HG02642 (cell line): ENCODE data around the gene CCT2.
"Not testable (repeated sequence)": the region's sequence is repeated elsewhere in the genome, so short reads cannot be mapped to it uniquely, and the experiment has no call there.

Source experiments
- ATAC-seq: cut with Tn5 transposase; IDR thresholded peaks from one replicate; pipeline ENCODE4 v1.9.1; 2021; ENCODE audit warnings: mild to moderate bottlenecking; ENCODE audit not compliant: unreplicated experiment, poor library complexity

CCT2 gene

DNA sequence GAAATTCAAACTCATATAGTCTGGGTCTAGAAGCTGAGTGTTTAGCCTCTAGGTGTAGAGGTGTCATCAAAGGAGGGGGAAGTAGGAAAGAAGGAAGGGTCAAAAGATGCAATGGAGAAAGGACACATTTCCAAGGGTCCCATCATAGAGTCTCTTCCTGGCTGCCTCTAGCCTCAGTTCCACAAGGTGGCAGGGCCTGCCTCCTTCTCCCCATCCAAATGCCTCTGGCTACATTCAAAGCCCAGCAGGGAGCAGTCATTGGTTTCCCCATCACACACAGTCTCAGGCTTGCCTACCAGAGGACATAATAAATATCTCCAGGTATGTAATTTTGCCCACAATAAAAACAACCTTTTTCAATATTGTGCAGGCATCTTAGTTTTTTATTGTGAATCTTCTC is 2.1 kb upstream of the CCT2 start:
- no peak for ATAC-seq

DNA sequence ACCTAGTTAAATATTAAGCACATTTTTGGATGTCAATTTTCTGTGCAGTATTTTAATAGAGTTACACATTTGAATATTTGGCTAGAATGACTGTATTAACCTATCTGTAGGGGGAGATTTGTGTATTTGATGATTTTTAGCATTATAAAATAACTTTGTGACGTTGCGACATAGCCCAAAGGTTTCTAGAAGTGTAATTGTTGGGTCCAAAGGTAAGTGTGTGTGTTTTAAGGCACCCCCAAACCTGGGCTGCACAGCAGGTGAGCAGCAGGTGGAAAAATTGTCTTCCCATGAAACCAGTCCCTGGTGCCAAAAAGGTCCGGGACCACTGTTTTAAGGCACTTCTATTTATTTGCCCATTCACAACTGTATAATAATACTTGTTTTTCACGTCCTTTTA is 3.3 kb downstream of the CCT2 start:
- no peak for ATAC-seq

DNA sequence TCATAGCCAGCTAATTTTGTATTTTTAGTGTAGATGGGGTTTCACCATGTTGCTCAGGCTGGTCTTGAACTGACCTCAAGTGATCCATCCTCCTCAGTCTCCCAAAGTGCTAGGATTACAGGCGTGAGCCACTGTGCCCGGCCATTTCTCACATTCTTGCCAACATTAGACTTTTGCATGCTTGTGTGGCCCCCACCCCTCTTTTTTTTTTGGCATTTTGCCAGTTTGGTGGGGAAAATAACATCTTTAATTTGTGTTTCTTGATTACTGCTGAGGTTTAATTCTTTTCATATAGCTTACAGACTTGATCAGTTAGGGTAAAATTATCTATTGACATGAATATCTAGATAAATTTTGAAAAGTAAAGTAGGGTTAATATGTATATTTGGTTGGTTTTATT is 3.8 kb downstream of the CCT2 start:
- ATAC-seq: no peak

DNA sequence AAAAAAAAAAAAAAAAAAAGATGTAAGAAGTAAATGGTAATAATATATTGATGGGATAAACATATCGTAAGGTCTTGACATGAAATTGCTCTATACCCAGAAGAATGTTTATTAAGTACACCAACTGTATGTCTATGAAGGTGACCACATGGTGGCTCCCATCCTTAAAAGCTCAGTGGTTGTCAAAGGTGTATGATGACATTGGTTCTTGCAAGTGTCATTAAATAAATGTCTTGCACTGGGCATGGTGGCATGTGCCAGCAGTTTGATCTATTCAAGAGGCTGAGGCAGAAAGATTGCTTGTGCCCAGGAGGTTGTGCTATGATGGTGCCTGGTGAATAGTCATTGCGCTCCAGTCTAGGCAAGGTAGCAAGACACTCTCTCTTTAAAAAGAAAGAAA is 10.4 kb downstream of the CCT2 start:
- ATAC-seq: no peak

DNA sequence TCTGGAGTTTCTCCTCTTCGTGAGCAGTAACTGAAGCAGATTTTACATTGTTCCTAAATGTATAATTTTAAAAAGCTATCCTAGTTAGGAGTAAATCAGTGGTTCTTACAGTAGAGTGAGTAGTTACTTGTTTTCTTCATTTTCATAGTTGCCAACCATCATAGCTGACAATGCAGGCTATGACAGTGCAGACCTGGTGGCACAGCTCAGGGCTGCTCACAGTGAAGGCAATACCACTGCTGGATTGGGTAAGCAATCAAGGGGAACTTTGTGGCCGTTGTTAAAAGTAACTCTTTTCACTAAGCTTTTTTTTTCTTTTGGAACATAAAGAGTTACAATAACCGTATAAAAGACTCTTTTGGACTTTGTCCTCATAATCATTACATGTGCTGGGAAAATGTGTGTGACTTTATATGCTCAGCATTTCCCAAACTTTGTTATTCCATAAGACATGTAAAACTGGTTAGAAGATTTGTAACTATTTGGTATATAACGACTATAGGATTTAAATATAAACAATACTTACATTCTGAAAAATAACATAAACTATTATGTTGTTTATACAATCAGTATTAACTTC is 13.0 kb downstream of the CCT2 start:
- ATAC-seq: no peak

DNA sequence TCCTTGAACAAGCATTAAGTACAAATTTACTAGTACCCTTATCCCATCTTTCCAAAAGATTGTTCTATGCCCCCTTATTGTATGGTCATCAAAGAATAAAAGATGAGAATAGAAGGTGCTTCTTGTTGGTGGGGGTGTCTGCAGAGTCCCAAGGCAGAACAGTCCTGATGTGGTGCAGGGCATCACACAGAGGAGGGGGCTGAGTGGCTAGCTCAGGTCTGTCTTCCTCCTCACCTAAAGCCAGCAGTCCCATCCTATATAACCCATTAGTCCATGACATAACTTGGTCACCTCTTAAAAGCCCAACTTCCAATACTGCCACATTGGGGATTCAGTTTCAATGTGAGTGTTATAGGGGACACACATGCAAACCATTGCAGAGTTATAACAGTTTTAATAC is 15.5 kb downstream of the CCT2 start:
- ATAC-seq: no peak

DNA sequence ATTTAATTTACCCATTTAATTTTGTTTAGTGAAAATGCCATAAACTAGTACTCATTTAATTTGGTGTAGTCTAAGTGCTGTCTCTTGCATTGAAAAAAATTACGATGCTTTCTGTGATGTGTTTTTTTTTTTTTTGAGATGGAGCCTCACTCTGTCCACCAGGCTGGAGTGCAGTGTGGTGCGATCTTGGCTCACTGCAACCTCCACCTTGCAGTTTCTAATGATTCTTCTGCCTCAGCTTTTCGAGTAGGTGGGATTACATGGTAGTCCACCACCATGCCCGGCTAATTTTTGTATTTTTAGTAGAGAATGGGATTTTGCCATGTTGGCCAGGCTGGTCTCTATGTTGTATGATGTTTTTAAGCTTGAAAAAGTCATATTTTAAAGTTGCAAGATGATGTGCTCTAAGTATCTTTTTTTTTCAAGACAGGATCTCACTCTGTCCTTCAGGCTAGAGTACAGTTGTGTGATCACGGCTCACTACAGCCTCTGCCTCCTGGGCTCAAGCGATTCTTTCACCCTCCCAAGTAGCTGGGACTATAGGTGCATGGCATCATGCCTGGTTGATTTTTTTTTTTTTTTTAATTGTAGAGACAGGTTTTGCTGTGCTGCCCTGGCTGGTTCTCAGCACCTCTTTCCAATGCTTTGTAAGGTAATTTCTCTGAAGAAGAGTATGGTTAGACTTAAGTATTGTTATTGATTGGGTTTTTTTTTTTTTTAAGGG is 16.9 kb downstream of the CCT2 start:
- ATAC-seq: no peak

DNA sequence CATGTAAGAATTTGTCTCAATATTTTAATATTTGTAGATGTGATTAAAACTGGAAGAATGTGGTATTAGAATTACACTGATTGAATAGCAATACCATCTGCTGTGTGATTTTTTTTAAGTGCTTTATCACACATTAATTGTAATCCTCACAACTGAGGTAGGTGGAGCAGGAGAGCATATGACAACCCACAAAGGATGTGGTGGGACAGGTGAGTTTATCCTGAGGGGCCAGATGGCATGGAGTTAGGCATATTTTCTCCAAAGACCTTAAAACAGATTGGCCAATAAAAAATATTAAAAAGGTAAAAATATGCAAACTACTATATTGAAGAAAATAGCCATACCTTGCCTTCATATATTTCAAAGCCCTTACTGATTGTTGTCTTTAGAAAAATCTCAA is 17.7 kb downstream of the CCT2 start:
- ATAC-seq: no peak

DNA sequence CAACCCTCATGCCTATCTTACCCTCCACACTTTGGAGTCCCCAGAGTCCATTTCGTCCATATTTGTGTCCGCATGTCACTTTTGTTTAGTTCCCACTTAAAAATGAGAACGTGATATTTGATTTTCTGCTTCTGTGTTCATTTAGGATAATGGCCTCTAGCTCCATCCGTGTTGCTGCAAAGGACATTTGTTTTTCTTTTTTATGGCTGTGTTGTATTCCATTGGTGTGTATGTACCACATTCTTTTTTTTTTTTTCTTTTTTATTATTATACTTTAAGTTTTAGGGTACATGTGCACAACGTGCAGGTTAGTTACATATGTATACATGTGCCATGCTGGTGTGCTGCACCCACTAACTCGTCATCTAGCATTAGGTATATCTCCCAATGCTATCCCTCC is 18.3 kb downstream of the CCT2 start:
- not testable (repeated sequence) for ATAC-seq

DNA sequence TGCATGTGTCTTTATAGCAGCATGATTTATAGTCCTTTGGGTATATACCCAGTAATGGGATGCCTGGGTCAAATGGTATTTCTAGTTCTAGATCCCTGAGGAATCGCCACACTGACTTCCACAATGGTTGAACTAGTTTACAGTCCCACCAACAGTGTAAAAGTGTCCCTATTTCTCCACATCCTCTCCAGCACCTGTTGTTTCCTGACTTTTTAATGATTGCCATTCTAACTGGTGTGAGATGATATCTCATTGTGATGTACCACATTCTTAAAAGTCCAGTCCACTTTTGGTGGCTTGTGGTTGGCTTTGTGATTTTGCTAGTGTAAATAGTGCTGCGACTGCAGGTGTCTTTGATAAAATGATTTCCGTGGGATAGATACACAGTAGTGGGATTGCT is 19.0 kb downstream of the CCT2 start:
- not testable (repeated sequence) for ATAC-seq

DNA sequence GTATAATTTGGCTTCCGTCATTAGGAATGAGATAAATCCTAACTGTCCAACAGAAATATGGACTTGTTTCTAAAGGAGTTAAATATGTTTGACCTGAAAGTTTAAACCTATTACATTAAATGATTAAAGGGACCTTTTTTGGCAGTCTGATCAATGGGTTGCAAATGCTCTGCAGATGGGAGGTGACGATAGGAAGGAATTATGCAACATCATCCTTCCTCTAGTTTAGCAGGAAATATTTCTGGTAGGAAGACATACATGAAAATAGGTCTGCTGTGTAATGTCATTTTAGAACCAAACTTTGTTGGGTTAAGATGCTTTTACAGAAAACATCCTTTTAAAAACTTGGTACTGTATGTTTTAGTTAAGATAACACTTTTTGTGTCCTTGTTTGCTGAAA is 22.9 kb downstream of the CCT2 start:
- no peak for ATAC-seq

DNA sequence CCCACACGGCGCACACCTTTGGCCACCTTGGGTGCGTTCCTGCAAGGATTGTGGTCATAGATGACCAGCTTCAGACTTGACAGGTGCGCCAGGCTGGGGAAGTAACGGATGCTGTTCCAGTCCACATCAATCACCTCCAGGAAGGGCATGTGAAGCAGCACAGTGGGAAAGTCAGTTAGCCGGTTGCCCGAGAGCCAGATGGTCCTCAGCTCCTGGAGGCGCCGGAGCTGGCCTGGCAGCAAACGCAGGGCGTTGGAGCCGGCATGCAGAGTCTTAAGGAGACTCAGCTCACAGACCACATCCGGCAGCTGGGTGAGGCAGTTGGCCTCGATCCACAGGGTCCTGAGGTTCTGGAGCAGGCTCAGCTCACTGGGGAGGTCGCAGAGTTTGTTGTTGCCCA is 24.9 kb downstream of the CCT2 start:
- ATAC-seq: no peak

DNA sequence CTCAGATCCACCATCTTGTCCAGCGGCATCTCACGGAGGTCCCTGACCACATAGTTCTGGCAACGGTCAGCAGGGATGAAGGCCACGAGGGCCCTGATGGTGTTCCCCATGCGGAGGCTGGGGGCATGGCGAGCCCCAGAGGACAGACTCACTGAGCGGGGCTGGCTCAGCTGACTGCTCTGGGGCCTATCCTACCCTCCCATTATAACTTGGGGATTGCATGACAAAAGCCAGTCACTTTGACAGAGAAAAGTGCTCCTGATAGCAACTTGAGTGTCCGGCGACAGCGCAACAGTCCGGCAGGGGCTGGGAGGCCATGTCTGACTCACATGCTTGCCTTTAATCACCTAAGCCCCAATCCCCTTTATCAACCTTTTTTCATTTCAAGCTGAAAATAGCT is 25.5 kb downstream of the CCT2 start, which contains the start of gene LRRC10:
LRRC10 (minus strand) TSS at position 179 of the 400 bp plus-strand sequence; CDS start at position 110, 69 bp downstream.
- no peak for ATAC-seq

DNA sequence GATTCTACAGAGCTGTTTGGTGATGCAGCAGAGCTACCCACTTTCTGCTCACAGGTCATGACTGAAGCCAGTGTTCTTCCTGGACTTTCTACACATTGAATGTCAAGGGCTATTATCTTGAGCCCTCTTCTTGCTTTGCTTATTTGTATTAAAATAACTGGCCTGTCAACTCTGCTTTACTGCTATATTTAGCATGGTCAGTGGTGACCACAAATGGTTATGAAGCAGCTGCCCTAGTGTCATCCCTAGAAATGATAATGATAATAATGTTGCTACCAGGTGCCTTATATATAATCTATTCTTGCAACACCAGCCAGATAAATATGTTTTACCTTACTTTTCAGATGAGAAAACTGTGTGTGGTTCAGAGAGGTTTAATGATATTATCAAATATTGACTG is 28.1 kb downstream of the CCT2 start:
- no peak for ATAC-seq

DNA sequence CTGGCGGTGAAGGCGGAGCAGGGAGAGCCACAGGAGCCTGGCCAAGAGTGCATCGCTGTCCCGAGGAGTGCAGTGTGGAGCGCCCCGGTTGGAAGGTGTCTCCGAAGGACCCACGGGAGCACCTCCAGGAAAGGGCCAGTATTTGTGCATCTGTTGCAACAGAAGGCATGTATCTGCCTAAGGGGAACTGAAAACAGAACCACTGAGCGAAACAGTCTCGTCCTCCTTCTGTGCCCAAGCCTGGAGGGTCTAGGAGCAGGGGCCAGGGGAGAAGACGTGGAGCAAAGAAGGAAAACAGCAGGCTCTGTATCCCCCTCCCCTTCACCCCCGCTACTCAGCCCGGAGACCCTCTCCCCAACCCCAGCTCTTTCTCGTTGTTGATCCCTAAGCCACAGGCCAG is 30.8 kb downstream of the CCT2 start:
- no peak for ATAC-seq

DNA sequence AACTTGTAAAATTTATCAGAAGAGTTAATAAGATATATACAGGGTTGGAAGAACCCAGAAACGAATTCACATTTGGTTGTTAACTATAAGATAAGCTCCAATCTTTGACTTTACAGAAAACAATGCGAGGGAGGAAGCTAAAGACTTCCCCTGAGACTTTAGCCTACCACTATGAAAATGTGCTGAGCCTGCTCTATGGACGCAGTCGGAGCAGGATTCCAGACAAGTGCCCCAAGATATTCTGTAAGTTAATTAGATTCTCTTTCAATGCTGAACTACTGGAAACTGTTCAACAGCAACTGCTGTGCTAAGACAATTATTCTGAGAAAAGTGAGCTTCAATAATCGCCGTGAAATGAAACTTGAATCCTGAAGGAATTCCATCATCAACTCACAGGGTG is 33.8 kb downstream of the CCT2 start:
- ATAC-seq: no peak

DNA sequence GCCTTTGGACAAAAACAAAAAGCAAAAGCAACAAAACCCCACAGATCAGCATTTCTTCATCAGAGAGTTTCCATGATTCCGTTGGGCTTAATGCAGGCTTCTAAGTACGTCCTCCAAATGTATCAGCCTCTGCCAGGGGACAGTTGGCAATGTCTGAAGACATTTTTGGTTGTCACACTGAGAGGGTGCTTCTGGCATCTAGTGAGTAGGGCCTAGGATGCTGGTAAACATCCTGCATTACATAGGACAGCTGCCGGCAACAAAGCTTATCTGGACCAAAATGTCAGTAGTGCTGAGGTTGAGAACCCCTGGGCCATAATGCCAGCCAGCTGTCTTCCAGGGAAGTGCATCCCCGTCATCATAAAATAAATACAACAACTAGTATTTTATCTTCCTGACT is 34.8 kb downstream of the CCT2 start:
- ATAC-seq: no peak

DNA sequence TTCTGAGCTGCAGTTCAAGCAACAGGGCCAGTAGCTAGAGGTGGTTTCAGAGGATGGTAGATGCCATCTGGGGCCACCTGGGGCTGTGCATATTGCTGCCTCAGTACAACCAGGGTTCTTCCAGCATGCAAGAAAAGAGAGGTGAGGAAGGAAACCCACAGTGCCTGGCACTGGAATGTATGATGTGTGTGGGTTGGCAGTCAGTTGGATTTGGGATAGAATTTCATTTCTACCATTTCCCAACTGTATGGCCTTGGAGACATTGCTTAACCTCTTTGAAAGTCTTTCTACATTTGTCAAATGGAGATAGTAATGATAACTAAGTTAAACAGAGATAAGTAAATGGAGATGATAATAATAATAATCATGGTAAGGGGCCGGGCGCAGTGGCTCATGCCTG is 35.7 kb downstream of the CCT2 start:
- no peak for ATAC-seq

DNA sequence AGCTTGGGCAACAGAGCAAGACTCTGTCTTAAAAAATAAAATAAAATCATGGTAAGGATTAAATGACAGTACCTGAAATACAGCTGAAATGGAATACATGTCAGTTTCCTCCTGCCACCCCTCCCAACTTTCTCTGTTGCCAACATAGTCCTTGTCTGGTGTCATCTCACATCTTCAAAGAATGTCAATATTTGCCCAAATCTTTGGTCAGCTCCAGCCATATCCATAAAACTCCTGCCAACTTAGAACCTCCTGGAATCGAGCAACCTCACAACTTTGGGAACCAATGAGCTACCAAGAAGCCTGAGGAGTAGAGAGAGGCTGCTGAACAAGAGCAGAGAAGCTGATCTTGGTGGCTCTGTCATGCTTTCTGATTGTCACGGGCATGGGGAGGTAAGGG is 36.3 kb downstream of the CCT2 start:
- no peak for ATAC-seq

DNA sequence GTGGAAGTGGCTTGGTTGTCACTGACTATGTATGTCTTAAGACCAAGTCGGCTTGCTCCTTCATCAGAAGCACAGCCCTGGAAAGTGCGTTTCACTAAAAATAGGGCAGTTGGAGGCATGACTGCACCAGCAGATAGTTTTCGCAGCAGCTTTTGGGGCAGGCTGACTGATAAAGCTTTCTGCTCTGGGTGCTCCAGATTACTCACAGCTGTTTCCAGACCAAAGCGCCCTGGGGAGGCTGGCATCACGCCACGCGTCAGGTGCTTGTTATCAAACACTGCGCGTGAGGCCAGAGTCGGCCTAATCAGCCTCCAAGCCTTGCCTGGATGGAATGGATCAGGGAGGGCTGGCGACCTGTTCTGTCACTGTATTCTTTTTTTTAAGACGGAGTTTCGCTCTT is 38.7 kb downstream of the CCT2 start:
- no peak for ATAC-seq

DNA sequence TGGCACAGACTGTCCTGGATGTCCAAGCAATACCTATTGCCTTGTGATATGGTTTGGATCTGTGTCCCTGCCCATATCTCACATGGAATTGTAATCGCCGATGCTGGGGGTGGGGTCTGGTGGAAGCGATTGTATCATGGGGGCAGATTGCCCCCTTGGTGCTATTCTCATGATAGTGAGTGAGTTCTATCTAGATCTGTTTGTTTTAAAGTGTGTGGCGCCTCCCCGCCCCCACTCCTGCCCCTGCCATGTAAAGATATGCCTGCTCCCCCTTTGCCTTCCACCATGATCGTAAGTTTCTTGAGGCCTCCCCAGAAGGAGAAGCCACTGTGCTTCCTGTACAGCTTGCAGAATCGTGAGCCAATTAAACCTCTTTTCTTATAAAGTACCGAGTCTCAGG is 42.2 kb downstream of the CCT2 start:
- ATAC-seq: no peak

DNA sequence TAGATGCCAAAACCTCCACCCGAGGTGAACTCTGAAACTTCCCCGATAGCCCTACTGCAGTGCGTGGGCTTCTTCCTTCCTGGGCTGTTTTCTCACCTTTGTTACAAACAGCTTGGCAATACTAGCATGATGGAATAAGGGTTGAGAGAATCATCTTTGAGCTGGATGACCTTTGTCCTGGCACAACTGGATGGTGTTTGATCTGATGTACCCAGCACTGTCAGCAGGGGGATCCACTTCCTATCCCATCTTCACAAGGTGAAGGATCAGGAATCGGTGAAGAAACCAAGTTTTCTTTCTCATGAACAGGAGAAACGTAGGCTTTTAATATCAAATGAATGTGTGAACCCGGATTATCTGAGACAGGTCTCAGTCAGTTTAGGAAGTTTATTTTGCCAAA is 44.9 kb downstream of the CCT2 start:
- no peak for ATAC-seq
